HEK293 (cell line): ENCODE results near the gene PDIA6.

Source experiments
- CTCF ChIA-PET: fragments of 350-600 bp; formaldehyde crosslinking; extraction: SDS; loops from one replicate; lab custom pipeline; 2021; ENCODE audit warnings: antibody characterized with exemption; lab: Yijun Ruan, JAX
- POLR2A ChIA-PET: fragments of 300-600 bp; formaldehyde crosslinking; extraction: SDS; loops from one replicate; lab custom pipeline; 2020; ENCODE audit warnings: antibody characterized with exemption, inconsistent platforms; lab: Yijun Ruan, JAX
- H3K27ac ChIP-seq: fragments of 200-500 bp; sonication (Bioruptor generic); 2 replicates; pipeline ENCODE4 v1.5.1; 2014; ENCODE audit warnings: low read depth, low read length, control low read depth, inconsistent platforms; ENCODE audit errors: extremely low read depth
- H3K36me3 ChIP-seq, 2 experiments: fragments of 200-500 bp in 1 of 2; sonication (Bioruptor generic) in 1 of 2; 1 replicate in 1 of 2; 2 replicates in 1 of 2; pipeline ENCODE4 v1.5.1; 2014 to 2017; ENCODE audit warnings: inconsistent platforms in 2 of 2, low read length in 2 of 2; ENCODE audit not compliant: control insufficient read depth in 2 of 2, insufficient read depth in 1 of 2
- H3K4me1 ChIP-seq: fragments of 200-500 bp; sonication (Bioruptor generic); 2 replicates; pipeline ENCODE4 v1.5.1; 2014; ENCODE audit warnings: mild to moderate bottlenecking, low read length, inconsistent platforms; ENCODE audit not compliant: control insufficient read depth, insufficient read depth
- H3K4me3 ChIP-seq: 2 replicates; pipeline ENCODE4 v1.5.1; 2011; ENCODE audit warnings: low read depth, mild to moderate bottlenecking, control low read depth, low read length, moderate library complexity
- H3K9me3 ChIP-seq: fragments of 200-500 bp; sonication (Bioruptor generic); 2 replicates; pipeline ENCODE4 v1.5.1; 2014; ENCODE audit warnings: low read depth, low read length, inconsistent platforms; ENCODE audit not compliant: control insufficient read depth, insufficient read depth
- EGR2 ChIP-seq: fragments of 450-650 bp; formaldehyde crosslinking; IDR thresholded peaks from 2 replicates; pipeline ENCODE4 v1.5.1; 2016; ENCODE audit warnings: low read depth, missing biosample characterization, missing genetic modification characterization
- KLF16 ChIP-seq: fragments of 450-650 bp; formaldehyde crosslinking; IDR thresholded peaks from 2 replicates; pipeline ENCODE4 v1.5.1; 2017; ENCODE audit warnings: missing biosample characterization, missing genetic modification characterization
- PRDM10 ChIP-seq: fragments of 450-650 bp; formaldehyde crosslinking; IDR thresholded peaks from 2 replicates; pipeline ENCODE4 v1.5.1; 2016; ENCODE audit warnings: missing biosample characterization, missing genetic modification characterization
- PRDM2 ChIP-seq: fragments of 450-650 bp; formaldehyde crosslinking; IDR thresholded peaks from 2 replicates; pipeline ENCODE4 v1.5.1; 2016; ENCODE audit warnings: missing biosample characterization, missing genetic modification characterization, borderline replicate concordance
- TSHZ1 ChIP-seq: fragments of 450-650 bp; formaldehyde crosslinking; IDR thresholded peaks from 2 replicates; pipeline ENCODE4 v1.5.1; 2016; ENCODE audit warnings: missing biosample characterization, missing genetic modification characterization, borderline replicate concordance
- WT1 ChIP-seq: fragments of 450-650 bp; formaldehyde crosslinking; IDR thresholded peaks from 2 replicates; pipeline ENCODE4 v1.5.1; 2016; ENCODE audit warnings: missing biosample characterization, missing genetic modification characterization
- ZFHX2 ChIP-seq: fragments of 450-650 bp; formaldehyde crosslinking; conservative IDR thresholded peaks from 2 replicates; pipeline ENCODE4 v1.5.1; 2016; ENCODE audit warnings: missing biosample characterization, missing genetic modification characterization
- ZIC2 ChIP-seq: fragments of 450-650 bp; formaldehyde crosslinking; IDR thresholded peaks from 2 replicates; pipeline ENCODE4 v1.5.1; 2016; ENCODE audit warnings: missing biosample characterization, missing genetic modification characterization
- ZNF221 ChIP-seq: fragments of 450-650 bp; formaldehyde crosslinking; IDR thresholded peaks from 2 replicates; pipeline ENCODE4 v1.5.1; 2017; ENCODE audit warnings: missing biosample characterization, missing genetic modification characterization, borderline replicate concordance
- ZNF37A ChIP-seq: fragments of 450-650 bp; IDR thresholded peaks from 2 replicates; pipeline ENCODE4 v1.5.1; 2018; ENCODE audit warnings: missing biosample characterization, missing genetic modification characterization
- ZNF488 ChIP-seq: fragments of 450-650 bp; formaldehyde crosslinking; IDR thresholded peaks from 2 replicates; pipeline ENCODE4 v1.5.1; 2016; ENCODE audit warnings: missing biosample characterization, missing genetic modification characterization
- ZNF560 ChIP-seq: fragments of 450-650 bp; formaldehyde crosslinking; IDR thresholded peaks from 2 replicates; pipeline ENCODE4 v1.5.1; 2017; ENCODE audit warnings: missing biosample characterization, missing genetic modification characterization, borderline replicate concordance
- ZNF571 ChIP-seq: fragments of 450-650 bp; formaldehyde crosslinking; IDR thresholded peaks from 2 replicates; pipeline ENCODE4 v1.5.0; 2017; ENCODE audit warnings: missing biosample characterization, missing genetic modification characterization
- ZNF580 ChIP-seq: fragments of 450-650 bp; formaldehyde crosslinking; IDR thresholded peaks from 2 replicates; pipeline ENCODE4 v1.5.1; 2016; ENCODE audit warnings: missing biosample characterization, missing genetic modification characterization
- ZNF585B ChIP-seq: fragments of 450-650 bp; formaldehyde crosslinking; IDR thresholded peaks from 2 replicates; pipeline ENCODE4 v1.5.1; 2016; ENCODE audit warnings: missing biosample characterization, missing genetic modification characterization
- ZSCAN30 ChIP-seq: fragments of 450-650 bp; IDR thresholded peaks from 2 replicates; pipeline ENCODE4 v1.5.1; 2018; ENCODE audit warnings: missing biosample characterization, mild to moderate bottlenecking, missing genetic modification characterization, moderate library complexity

The PDIA6 gene

GRCh38 chr2:10777111-10777841, 35.3 kb downstream of the PDIA6 start (continued):
- TF ChIP-seq TSHZ1 (tag by site-specific recombination) (no peak), PRDM10 (no peak), WT1 (no peak)

GRCh38 chr2:10776231-10776977, 36.2 kb downstream of the PDIA6 start:
- Histone ChIP-seq H3K27ac (no peak overlapping the region), H3K4me3 (no peak overlapping the region), H3K36me3 (peaks cover 9 to 35% of the 10 kb centered on the region in 2 experiments; a peak in 2 of 3 replicates), H3K4me1 (no peaks in the 10 kb centered on the region), H3K9me3 (no peaks in the 10 kb centered on the region)
- ChIA-PET POLR2A (no interaction called here), CTCF (interaction anchor here (0.6 kb wide), 1 partner anchor 355 kb away, joined by 3 read pairs; no protein-coding TSS in a partner anchor)
- TF ChIP-seq EGR2 (tag by site-specific recombination) (0 out of 2 replicates have a peak, but pooled peaks have one; percentile 13), ZFHX2 (tag by site-specific recombination) (peak; percentile 27; the same call in 1 of the 2 replicates), ZNF560 (tag by site-specific recombination) (no peak)

GRCh38 chr2:10775831-10776230, 36.8 kb downstream of the PDIA6 start:
- Histone ChIP-seq H3K9me3 (no peaks in the 10 kb centered on the region), H3K36me3 (peaks cover 5 to 29% of the 10 kb centered on the region in 2 experiments; a peak in 2 of 3 replicates), H3K4me3 (no peak overlapping the region), H3K4me1 (no peaks in the 10 kb centered on the region), H3K27ac (no peak overlapping the region)
- CTCF ChIA-PET, result no interaction called here
- POLR2A ChIA-PET, result no interaction called here
- TF ChIP-seq ZNF571 (no peak), KLF16 (tag by site-specific recombination) (no peak), PRDM2 (tag by site-specific recombination) (no peak), ZNF488 (tag by site-specific recombination) (no peak), ZNF221 (no peak), ZIC2 (no peak), ZNF37A (no peak), ZNF580 (tag by site-specific recombination) (no peak), ZSCAN30 (no peak), ZNF585B (tag by site-specific recombination) (no peak)
